HG03097 (cell line): ENCODE results near the gene RASEF.

Experiments
- ATAC-seq: cut with Tn5 transposase; IDR thresholded peaks from one replicate; pipeline ENCODE4 v1.9.1; 2021; ENCODE audit not compliant: unreplicated experiment, low FRiP score

RASEF gene

GRCh38 chr9:83059417-83059816 lies 3.5 kb downstream of the RASEF start:
- no peak for ATAC-seq

- ATAC-seq, result no peak
Observed at GRCh38 chr9:83056911-83057310, 6.0 kb downstream of the RASEF start.

- ATAC-seq, result no peak
Observed at GRCh38 chr9:83056174-83056573, 6.8 kb downstream of the RASEF start.

GRCh38 chr9:83047839-83048775 lies 14.8 kb downstream of the RASEF start:
- ATAC-seq, result no peak

GRCh38 chr9:83043597-83043996 lies 19.3 kb downstream of the RASEF start:
- no peak for ATAC-seq

GRCh38 chr9:83041771-83042170 lies 21.2 kb downstream of the RASEF start:
- ATAC-seq, result no peak

- ATAC-seq, result no peak
Observed at GRCh38 chr9:83039303-83039702, 23.6 kb downstream of the RASEF start.

DNA sequence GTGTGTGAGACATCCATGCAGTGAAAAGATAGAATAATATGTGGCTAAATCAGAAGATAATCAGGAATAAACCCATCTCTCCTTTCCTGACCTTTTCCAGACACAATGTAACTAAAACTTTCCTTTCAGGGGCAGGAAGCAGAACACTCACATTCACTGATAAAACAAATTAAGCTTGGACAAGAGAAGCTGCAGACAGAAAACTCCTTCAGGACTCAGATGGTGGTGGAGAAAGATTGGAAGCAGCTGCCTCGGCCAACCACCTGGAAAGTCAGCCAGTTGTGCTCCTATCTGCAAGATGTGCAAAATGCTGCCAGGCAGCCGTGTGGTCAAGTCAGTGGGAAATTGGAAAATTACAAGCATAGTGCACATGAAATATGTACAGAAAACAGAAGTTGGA lies 26.9 kb downstream of the RASEF start:
- no peak for ATAC-seq

DNA sequence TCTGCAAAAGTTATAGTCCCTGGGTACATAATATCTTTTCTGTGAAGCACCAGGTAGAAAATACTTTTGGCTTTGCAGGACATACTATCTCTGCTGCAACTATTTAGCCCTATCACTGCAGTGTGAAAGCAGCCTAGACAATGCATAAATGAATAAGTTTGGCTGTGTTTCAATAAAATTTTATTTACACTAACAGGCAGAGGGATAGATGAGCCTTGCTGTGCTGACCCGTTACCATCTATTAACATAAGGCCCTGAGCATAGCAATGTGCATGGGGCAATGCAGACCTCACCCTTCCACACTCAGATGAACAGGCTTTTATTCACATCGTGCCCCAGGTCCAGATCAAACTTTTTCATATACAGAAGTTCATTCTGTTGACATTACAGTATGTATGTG lies 27.8 kb downstream of the RASEF start:
- ATAC-seq, result no peak

DNA sequence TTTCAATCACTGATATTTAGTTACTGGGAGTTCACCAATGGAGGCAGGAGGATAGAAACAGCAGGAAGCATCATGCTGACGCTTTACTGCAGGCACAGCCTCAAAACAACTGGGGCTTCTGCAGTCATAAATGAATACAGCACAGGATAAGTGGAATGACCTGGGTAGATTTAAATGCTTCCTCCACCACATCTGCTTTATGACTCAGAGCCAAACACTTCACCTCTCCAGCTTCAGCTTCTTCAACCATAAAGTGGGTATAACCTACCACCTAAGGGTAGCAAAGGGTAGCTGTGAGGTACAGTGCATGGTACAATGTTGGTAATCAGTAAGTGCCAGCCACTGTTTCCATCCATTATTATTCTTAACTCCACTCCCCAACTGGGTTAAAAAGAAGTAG lies 28.4 kb downstream of the RASEF start:
- no peak for ATAC-seq

- ATAC-seq, result no peak
Observed at GRCh38 chr9:83034026-83034425, 28.9 kb downstream of the RASEF start.

GRCh38 chr9:83032065-83032625 lies 30.8 kb downstream of the RASEF start:
- no peak for ATAC-seq

DNA sequence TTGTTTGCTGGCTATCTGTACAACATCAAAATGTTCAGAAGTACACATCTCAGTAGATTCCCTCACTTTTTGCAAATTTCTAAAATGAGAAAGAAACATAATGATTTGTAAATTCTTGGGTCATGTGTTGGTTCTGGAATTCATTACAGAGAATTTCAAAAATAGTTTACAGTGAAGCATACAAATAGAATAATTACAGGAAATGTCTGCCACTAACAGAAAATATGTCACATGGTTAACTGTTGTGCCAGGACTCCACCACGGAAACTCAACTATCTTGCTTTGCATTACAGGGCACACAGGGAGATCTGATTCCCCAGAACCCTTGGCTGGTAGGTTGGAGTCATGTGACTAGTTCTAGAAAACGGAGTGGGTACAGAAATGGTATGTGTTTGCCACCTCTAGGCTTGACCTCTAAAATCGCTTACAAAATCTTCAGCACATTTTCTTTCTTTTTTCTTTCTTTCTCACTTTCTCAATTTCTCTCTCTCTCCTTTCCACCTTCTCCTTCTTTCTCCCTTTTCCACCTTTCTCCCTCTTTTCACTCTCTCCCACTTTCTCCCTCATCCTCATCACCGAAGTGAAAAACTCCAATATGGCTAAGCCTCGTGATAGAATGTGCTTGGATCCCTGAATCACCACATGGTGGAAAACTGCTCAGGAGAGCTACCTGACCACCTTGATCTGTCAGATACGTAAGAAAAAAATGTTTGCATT lies 32.4 kb downstream of the RASEF start:
- ATAC-seq, result no peak

- no peak for ATAC-seq
Observed at GRCh38 chr9:83029531-83030137, 33.3 kb downstream of the RASEF start.

GRCh38 chr9:83027153-83027891 lies 35.6 kb downstream of the RASEF start:
- no peak for ATAC-seq

DNA sequence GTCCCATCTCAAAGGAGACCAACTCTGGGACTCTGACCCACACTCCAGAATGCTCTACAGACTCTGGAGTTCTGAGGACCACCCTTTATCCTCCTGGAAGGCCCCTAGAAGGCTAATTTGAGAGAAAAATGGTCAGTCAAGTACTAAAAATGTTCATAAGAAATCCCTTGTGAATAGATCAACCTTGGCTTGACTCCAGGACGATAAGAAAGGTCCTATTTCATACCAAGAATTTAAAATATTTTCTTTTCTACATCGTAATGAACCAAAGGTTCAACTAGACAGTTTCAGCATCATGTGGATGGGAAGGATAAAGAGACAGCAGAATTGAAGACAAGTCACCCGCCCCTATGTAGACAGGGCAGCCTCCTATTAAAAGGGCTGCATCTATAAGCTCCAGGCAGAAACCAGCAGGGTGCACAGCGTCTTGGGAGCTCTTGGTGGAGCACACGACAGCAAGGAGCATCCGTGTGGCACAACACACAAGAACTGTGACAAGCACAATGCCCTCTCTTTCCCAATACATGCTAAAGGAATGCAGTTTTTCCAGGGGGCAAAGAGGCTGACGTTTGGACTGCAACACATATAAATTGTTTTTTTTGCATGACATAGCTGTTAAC lies 38.3 kb downstream of the RASEF start:
- no peak for ATAC-seq

GRCh38 chr9:83023151-83023550 lies 39.8 kb downstream of the RASEF start:
- no peak for ATAC-seq

GRCh38 chr9:83020864-83021263 lies 42.1 kb downstream of the RASEF start:
- no peak for ATAC-seq

DNA sequence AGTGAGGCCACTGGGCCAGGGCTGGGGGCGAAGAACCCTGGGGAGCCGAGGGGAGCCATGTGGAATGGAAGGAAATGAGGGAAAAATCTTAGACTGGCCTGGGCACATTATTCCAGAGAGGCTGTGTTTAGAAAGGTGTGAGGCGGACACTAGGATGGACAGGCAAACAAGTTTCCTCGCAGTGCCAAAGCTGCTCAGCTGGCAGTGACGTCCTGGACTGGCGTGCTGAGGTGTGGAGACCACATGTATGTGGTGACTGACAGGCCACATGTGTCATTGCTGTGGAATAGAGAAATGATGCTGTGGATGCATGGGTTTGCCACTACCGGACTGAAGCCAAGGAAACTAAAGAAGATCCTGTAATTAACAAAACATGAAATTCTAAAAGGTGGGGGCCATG lies 42.6 kb downstream of the RASEF start:
- no peak for ATAC-seq

DNA sequence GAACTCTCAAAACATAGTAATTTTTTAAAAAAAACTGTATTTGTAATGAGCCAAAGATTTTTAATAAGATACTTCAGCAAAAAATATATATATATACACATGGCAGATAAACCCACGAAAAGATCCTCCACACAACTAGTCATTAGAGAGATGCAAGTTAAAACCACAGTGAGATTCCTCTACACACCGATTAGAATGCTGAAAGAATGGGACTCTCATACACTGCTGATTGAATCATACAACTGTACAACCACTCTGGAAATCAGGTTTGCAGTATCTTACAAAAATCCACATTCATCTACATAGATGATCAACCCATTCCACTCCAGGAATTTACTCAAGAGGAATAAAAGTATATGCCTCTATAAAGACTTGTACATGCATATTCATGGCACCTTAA lies 43.7 kb downstream of the RASEF start:
- no peak for ATAC-seq
